NCI-H460 (cell line): ENCODE data around the gene UBE2D4. TPM values are rescaled to one million over a fixed set of nuclear protein-coding genes. Genes with fewer than 3 reads are reported as not detected.
"Not testable (repeated sequence)": the region's sequence is repeated elsewhere in the genome, so short reads cannot be mapped to it uniquely, and the experiment has no call there.

Experiments used
- DNase-seq: peaks from one replicate; pipeline ENCODE4 v3.0.0-alpha.2; 2016; ENCODE audit warnings: low read depth; ENCODE audit errors: extremely low read depth
- polyA plus RNA-seq: library from polyadenylated mRNA; depleted of rRNA; stranded (reverse); fragments of >200 nt; gene quantifications from 2 replicates; pipeline ENCODE4 v1.2.3, GENCODE V29; 2014; cell fraction: nucleus; rRNA removed
- total RNA-seq: library from RNA; depleted of rRNA; stranded (reverse); fragments of >200 nt; shearing (Covaris generic); gene quantifications from 2 replicates; pipeline ENCODE4 v1.2.3, GENCODE V29; 2014; rRNA removed

Gene UBE2D4
- total RNA-seq = 13.9 and 18.3 TPM in 2 replicates
- 13.6 and 20.4 TPM in 2 replicates for polyA plus RNA-seq

GRCh38 chr7:43925984-43926797 lies at the start of gene UBE2D4:
Gene UBE2D4 (plus strand): TSS chr7:43926436. CDS start chr7:43926533, 97 bp downstream.
- DNase-seq = peak; percentile 74

DNA sequence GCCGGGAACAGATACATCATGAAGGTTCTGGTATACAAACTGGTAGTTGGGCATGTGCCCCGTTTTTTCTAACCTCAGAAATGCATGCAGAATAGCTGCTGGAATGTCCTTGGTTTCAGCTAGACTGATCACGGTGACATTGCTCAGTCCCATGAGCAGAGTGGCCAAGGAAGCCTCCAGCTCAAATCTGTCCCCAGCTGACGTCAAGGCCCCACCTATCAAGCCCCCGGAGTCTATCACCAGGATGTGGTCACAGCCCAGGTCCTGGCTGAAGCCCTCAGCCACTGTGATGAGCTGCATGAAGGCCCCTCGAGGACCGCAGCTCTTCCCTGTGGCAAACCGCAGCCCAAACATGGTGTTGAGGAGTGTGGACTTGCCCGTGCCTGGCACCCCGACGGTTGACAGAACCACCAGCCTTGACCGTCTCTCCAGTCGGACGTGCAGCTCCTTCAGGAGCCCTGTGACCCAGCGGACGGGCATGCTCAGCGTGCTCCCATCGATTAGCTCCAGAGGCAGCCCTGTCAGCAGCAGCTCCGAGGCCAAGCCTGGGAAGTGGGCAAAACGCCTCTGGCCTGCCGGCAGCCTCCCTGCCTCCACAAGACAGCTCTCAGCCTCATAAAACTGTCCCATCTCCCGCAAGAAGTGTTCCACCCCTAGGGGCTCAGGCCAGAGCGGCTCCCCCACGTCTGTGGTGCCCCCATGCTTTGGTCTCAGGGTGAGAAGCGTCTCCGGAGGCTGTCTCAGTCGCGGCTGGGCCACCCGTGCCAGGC lies 49.1 kb upstream of the UBE2D4 start:
- DNase-seq = no peak

GRCh38 chr7:43877968-43878864 lies 48.0 kb upstream of the UBE2D4 start:
- DNase-seq = no peak

GRCh38 chr7:43878867-43879266 lies 47.4 kb upstream of the UBE2D4 start:
- DNase-seq = no peak

DNA sequence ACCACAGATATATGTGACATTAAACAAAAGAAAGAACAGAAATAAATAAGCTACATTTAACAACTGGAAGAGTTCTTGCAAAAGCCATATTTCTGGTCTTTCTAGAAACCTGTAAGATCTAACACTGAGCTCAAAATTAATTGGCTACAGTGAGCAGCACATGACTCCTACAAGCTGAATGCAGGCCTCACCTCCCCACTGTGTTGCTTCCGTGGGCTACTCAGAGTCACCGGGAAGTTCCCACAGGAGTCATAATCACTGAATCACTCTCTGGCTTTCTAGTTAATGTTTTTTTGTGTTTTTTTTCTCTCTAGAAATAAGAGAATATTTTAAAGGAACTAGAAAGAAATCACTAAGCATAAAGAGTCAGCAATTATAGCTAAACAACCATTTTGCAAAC lies 46.8 kb upstream of the UBE2D4 start:
- DNase-seq = no peak

DNA sequence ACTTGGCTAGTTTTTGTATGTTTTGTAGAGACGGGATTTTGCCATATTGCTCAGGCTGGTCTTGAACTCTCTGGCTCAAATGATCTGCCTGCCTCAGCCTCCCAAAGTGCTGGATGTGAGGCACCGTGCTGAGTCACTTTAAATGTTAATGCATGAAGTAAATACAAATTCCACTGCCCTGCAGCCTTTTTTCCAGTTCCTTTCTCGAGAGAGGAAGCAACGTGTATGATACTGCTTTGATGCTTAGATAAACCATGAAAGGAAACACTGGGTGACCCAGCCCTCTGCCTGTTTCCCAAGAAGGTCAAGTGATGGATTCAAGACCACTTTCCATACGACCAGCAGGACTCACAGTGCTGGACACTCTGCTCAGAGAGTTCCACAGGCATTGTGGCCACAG lies 45.6 kb upstream of the UBE2D4 start:
- no peak for DNase-seq

- DNase-seq = no peak
Observed at GRCh38 chr7:43884209-43884608, 42.0 kb upstream of the UBE2D4 start.

GRCh38 chr7:43884617-43885016 lies 41.6 kb upstream of the UBE2D4 start:
- no peak for DNase-seq

GRCh38 chr7:43888993-43889945 lies 37.0 kb upstream of the UBE2D4 start:
- no peak for DNase-seq

GRCh38 chr7:43890468-43890867 lies 35.8 kb upstream of the UBE2D4 start:
- DNase-seq = no peak

GRCh38 chr7:43891069-43891955 lies 34.9 kb upstream of the UBE2D4 start:
- no peak for DNase-seq

GRCh38 chr7:43895847-43896415 lies 30.3 kb upstream of the UBE2D4 start:
- no peak for DNase-seq

GRCh38 chr7:43898571-43898970 lies 27.7 kb upstream of the UBE2D4 start:
- not testable (repeated sequence) for DNase-seq

DNA sequence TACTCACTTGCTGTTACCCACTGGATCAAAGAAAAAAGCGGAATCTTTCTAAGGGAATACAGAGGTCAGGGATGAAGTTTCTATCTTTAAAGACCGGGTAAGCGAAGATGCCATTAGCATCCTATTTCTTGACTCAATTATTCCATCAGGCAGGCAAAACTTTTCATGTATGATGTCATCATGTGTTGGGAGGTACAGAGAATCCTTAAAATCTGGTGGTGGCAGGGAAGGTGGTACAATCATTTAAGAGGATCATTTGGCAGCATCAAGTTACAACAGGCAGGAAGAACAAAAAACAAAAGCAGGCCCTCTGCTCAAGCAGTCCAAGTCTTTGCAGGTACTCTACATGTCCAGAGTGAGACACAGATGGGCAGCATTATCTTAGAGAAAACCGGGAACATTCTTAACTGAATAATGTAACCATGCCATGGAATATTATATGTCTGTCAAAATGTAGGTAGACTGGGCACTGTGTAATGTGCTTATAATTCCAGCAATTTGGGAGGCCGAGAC lies 23.6 kb upstream of the UBE2D4 start:
- DNase-seq = no peak

- no peak for DNase-seq
Observed at GRCh38 chr7:43904533-43905208, 21.6 kb upstream of the UBE2D4 start.

- DNase-seq = no peak
Observed at GRCh38 chr7:43905209-43905946, 20.9 kb upstream of the UBE2D4 start.

DNA sequence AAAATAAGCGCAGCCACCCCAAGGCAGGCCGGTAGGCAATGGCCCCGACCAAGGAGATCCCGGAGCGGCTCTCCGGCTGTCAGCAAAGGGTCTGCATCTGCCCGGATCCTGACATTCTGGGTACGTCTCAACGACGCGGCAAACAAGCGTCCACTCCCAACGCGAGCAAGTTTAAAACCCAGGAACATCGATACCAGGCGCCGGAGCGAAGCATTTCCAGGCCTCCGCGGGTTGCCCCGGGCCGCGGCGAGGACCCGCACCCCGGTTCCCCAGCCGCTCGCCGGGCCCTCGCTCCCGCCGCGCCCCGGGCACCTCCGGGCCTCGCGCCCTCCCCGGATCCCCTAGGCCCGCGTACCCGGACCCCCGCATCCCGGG lies 20.3 kb upstream of the UBE2D4 start:
- DNase-seq = peak; percentile 18
